ENCODE measurements around the gene GRAP2. TPM values are rescaled to one million over a fixed set of nuclear protein-coding genes. Genes with fewer than 3 reads are reported as not detected.

Gene GRAP2
- polyA plus RNA-seq, 3 donors: 0.05 to 4.2 (median 0.97) TPM

- Histone ChIP-seq H4K20me1 (ENCODE audit: insufficient read depth, low read length) (no peaks in the 10 kb centered on the region), H3K27ac (ENCODE audit: low read depth in 1 of 2, low read length in 2 of 2) (no peak overlapping the region), H3K36me3 (replicated peaks in 1 of 2; ENCODE audit: control insufficient read depth in 1 of 2, insufficient read depth in 2 of 2, low read length in 2 of 2) (no peaks in the 10 kb centered on the region), H3K4me2 (replicated peaks; ENCODE audit: extremely low read depth, low read length, poor library complexity, severe bottlenecking) (no peak overlapping the region), H3K9ac (ENCODE audit: insufficient read depth, low read length, poor library complexity, severe bottlenecking) (no peak overlapping the region), H3K4me1 (ENCODE audit: control insufficient read depth in 1 of 2, insufficient read depth in 2 of 2, low read length in 2 of 2) (peaks cover 23 to 32% of the 10 kb centered on the region in 2 donors), H3K4me3 (replicated peaks in 1 of 3; ENCODE audit: low read depth in 2 of 3, low read length in 3 of 3) (no peak overlapping the region), H3K9me3 (replicated peaks in 1 of 2; ENCODE audit: control insufficient read depth in 1 of 2, insufficient read depth in 1 of 2, low read length in 2 of 2) (no peaks in the 10 kb centered on the region), H3K27me3 (ENCODE audit: control insufficient read depth in 2 of 2, insufficient read depth in 2 of 2, low read length in 2 of 2) (no peaks in the 10 kb centered on the region), H3K79me2 (ENCODE audit: insufficient read depth, low read length) (no peaks in the 10 kb centered on the region), H2AFZ (ENCODE audit: insufficient read depth, low read depth, low read length, poor library complexity, severe bottlenecking) (no peak overlapping the region)
- H3K9me3 Mint-ChIP-seq: no peaks in the 10 kb centered on the region
- H3K27ac Mint-ChIP-seq: no peak overlapping the region
- no peak for DNase-seq
- TF ChIP-seq, protein P1, sequence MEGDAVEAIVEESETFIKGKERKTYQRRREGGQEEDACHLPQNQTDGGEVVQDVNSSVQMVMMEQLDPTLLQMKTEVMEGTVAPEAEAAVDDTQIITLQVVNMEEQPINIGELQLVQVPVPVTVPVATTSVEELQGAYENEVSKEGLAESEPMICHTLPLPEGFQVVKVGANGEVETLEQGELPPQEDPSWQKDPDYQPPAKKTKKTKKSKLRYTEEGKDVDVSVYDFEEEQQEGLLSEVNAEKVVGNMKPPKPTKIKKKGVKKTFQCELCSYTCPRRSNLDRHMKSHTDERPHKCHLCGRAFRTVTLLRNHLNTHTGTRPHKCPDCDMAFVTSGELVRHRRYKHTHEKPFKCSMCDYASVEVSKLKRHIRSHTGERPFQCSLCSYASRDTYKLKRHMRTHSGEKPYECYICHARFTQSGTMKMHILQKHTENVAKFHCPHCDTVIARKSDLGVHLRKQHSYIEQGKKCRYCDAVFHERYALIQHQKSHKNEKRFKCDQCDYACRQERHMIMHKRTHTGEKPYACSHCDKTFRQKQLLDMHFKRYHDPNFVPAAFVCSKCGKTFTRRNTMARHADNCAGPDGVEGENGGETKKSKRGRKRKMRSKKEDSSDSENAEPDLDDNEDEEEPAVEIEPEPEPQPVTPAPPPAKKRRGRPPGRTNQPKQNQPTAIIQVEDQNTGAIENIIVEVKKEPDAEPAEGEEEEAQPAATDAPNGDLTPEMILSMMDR (IDR thresholded peaks at IDR 0.05): no peak
- peaks cover 0 to 5% (median under 1%) of the 10 kb centered on the region in 3 donors for H3K27me3 Mint-ChIP-seq (ENCODE audit: low read depth in 3 of 3)
- H3K4me3 Mint-ChIP-seq: no peak overlapping the region
- no CpG with 5 or more reads among the region's 2 CpGs for WGBS (ENCODE audit: insufficient coverage)
- intact Hi-C loops (cut with micrococcal nuclease): no loop called here
- H3K4me1 Mint-ChIP-seq: peaks cover 27% of the 10 kb centered on the region
- no peaks in the 10 kb centered on the region for H3K36me3 Mint-ChIP-seq
Observed at GRCh38 chr22:39925273-39925672, 24.4 kb downstream of the GRAP2 start.

GRCh38 chr22:39925909-39926679 lies 25.2 kb downstream of the GRAP2 start:
- WGBS (ENCODE audit: insufficient coverage): 36% methylated on average over 5 of the region's 8 CpGs
- H2AFZ ChIP-seq (ENCODE audit: insufficient read depth, low read depth, low read length, poor library complexity, severe bottlenecking): no peak overlapping the region
- TF ChIP-seq, protein P1 (IDR thresholded peaks at IDR 0.05): no peak
- no peaks in the 10 kb centered on the region for H3K9me3 Mint-ChIP-seq
- peaks cover 0 to 5% (median 0%) of the 10 kb centered on the region in 3 donors for H3K27me3 Mint-ChIP-seq (ENCODE audit: low read depth in 3 of 3)
- peaks cover 29 to 38% of the 10 kb centered on the region in 2 donors for H3K4me1 ChIP-seq (ENCODE audit: control insufficient read depth in 1 of 2, insufficient read depth in 2 of 2, low read length in 2 of 2)
- no peaks in the 10 kb centered on the region for H3K9me3 ChIP-seq (replicated peaks in 1 of 2; ENCODE audit: control insufficient read depth in 1 of 2, insufficient read depth in 1 of 2, low read length in 2 of 2)
- no peak overlapping the region for H3K27ac ChIP-seq (ENCODE audit: low read depth in 1 of 2, low read length in 2 of 2)
- no peak for DNase-seq
- no peaks in the 10 kb centered on the region for H3K79me2 ChIP-seq (ENCODE audit: insufficient read depth, low read length)
- H4K20me1 ChIP-seq (ENCODE audit: insufficient read depth, low read length): no peaks in the 10 kb centered on the region
- no peak overlapping the region for H3K4me3 ChIP-seq (replicated peaks in 1 of 3; ENCODE audit: low read depth in 2 of 3, low read length in 3 of 3)
- intact Hi-C loops (cut with micrococcal nuclease): no loop called here
- H3K4me3 Mint-ChIP-seq: no peak overlapping the region
- no peaks in the 10 kb centered on the region for H3K36me3 Mint-ChIP-seq
- no peak overlapping the region for H3K4me2 ChIP-seq (replicated peaks; ENCODE audit: extremely low read depth, low read length, poor library complexity, severe bottlenecking)
- H3K9ac ChIP-seq (ENCODE audit: insufficient read depth, low read length, poor library complexity, severe bottlenecking): no peak overlapping the region
- H3K27me3 ChIP-seq (ENCODE audit: control insufficient read depth in 2 of 2, insufficient read depth in 2 of 2, low read length in 2 of 2): no peaks in the 10 kb centered on the region
- no peak overlapping the region for H3K27ac Mint-ChIP-seq
- H3K36me3 ChIP-seq (replicated peaks in 1 of 2; ENCODE audit: control insufficient read depth in 1 of 2, insufficient read depth in 2 of 2, low read length in 2 of 2): no peaks in the 10 kb centered on the region
- peaks cover 27% of the 10 kb centered on the region for H3K4me1 Mint-ChIP-seq

All from CD14-positive monocyte (primary cell).